Immature natural killer cell (primary cell): ENCODE measurements around the gene ANKRD28. TPM values are rescaled to one million over a fixed set of nuclear protein-coding genes. Genes with fewer than 3 reads are reported as not detected.
"Not testable (repeated sequence)": the region's sequence is repeated elsewhere in the genome, so short reads cannot be mapped to it uniquely, and the experiment has no call there.

Experiments used
- DNase-seq, 3 donors: peaks; one replicate each; pipeline ENCODE4 v3.0.0; 2022; ENCODE audit warnings: mixed read lengths in 1 of 3
- H3K27ac Mint-ChIP-seq, 6 donors: one replicate each; pipeline ENCODE4 v1.8.0; 2020; ENCODE audit warnings: mixed read lengths in 6 of 6, mild to moderate bottlenecking in 5 of 6, inconsistent platforms in 4 of 6, moderate library complexity in 3 of 6
- H3K27me3 Mint-ChIP-seq, 3 donors: one replicate each; pipeline ENCODE4 v1.8.0; 2020 to 2021; ENCODE audit warnings: low read depth in 3 of 3, mild to moderate bottlenecking in 3 of 3, mixed read lengths in 3 of 3, moderate library complexity in 3 of 3, inconsistent platforms in 1 of 3
- H3K36me3 Mint-ChIP-seq, 3 donors: one replicate each; pipeline ENCODE4 v1.8.0; 2020; ENCODE audit warnings: mixed read lengths in 3 of 3, inconsistent platforms in 2 of 3, mild to moderate bottlenecking in 2 of 3
- H3K4me1 Mint-ChIP-seq, 2 donors: one replicate each; pipeline ENCODE4 v1.8.0; 2020; ENCODE audit warnings: inconsistent platforms in 2 of 2, mild to moderate bottlenecking in 2 of 2, mixed read lengths in 2 of 2, moderate library complexity in 1 of 2
- H3K4me3 Mint-ChIP-seq, 5 donors: one replicate each; pipeline ENCODE4 v1.8.0; 2020; ENCODE audit warnings: mild to moderate bottlenecking in 5 of 5, mixed read lengths in 5 of 5, inconsistent platforms in 3 of 5, moderate library complexity in 3 of 5
- H3K9me3 Mint-ChIP-seq, 6 donors: one replicate each; pipeline ENCODE4 v1.8.0; 2020; ENCODE audit warnings: mild to moderate bottlenecking in 6 of 6, mixed read lengths in 6 of 6, inconsistent platforms in 4 of 6, moderate library complexity in 3 of 6
- polyA plus RNA-seq, 3 donors: library from polyadenylated mRNA; unstranded; fragments of 300-500 nt; fragmentation: Illumina TruSeq; gene quantifications; one replicate each; pipeline ENCODE4 v1.2.3, GENCODE V29; 2021

ANKRD28 gene
- polyA plus RNA-seq, 3 donors from 2014 or later: 5.2 to 9.6 (median 5.9) TPM

DNA sequence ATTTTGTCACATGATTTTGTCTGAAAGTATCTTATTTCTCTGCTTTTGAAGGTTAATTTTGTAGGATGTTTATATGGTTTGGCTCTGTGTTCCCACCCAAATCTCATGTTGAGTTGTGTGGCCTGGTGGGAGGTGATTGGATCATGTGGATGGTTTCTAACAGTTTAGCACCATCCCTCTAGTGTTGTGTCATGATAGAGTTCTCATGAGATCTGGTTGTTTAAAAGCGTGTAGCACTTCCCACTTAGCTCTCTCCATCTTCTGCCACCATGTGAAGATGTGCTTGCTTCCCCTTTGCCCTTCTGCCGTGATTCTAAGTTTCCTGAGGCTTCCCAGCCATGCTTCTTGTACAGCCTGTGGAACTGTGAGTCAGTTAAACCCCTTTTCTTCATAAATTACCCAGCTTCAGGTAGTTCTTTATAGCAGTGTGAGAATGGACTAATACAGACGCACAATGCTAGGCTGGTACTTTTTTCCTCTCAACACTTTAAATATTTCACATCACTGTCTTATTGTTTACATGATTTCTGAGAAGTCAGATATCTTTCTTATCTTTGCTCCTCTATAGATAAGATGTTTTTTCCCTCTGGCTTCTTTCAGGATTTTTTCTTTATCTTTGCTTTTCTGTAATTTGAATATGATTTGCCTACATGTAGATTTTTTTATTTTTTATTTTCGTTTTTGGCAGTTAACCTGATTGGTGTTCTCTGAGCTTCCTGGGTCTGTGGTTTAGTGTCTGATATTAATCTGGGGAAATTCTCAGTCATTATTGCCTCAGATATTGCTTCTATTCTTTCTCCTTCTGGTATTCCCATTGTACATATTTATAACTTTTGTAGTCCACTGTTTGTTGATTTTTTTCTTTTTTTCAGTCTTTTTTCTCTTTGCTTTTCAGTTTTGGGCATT lies 174.0 kb downstream of the ANKRD28 start:
- H3K27ac Mint-ChIP-seq: peak overlapping the region; percentile 8 to 86 (median 50)
- peak overlapping the region; percentile 10 to 76 (median 43) for H3K4me3 Mint-ChIP-seq
- peak in 1 of 3 donors; percentile 40 for DNase-seq

DNA sequence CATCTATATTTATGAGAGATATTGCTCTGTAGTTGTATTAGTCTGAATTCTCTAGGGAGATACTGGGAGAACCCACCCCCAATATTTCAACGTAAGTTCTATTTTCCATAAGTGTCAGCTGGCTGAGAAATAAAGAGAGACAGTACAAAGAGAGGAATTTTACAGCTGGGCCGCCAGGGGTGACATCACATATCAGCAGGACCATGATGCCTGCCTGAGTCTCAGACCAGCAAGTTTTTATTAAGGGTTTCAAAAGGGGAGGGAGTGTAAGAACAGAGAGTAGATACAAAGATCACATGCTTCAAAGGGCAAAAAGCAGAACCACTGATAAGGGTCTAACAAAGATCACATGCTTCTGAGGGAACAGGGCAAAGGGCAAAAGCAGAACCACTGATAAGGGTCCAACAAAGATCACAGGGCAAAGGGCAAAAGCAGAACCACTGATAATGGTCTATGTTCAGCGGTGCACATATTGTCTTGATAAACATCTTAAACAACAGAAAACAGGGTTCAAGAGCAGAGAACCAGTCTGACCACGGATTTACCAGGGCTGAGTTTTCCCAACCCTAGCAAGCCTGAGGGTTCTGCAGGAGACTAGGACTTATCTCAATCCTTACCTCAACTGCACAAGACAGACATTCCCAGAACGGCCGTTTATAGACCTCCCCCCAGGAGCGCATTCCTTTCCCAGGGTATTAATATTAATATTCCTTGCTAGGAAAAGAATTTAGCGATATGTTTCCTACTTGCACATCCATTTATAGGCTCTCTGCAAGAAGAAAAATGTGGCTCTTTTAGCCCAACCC lies 177.9 kb downstream of the ANKRD28 start:
- not testable (repeated sequence) for H3K27ac Mint-ChIP-seq, H3K27me3 Mint-ChIP-seq, H3K4me3 Mint-ChIP-seq, DNase-seq
- Mint-ChIP-seq H3K36me3 (peaks cover 25 to 53% (median 46%) of the 10 kb centered on the region in 3 donors), H3K4me1 (peaks cover 16 to 17% of the 10 kb centered on the region in 2 donors), H3K9me3 (peaks cover 17 to 25% (median 19%) of the 10 kb centered on the region in 6 donors)

More for the DNA sequence above, 174.0 kb downstream of the ANKRD28 start:
- peaks cover 17 to 19% of the 10 kb centered on the region in 2 donors for H3K4me1 Mint-ChIP-seq
- peaks cover 2 to 5% (median 5%) of the 10 kb centered on the region in 3 donors for H3K27me3 Mint-ChIP-seq
- H3K9me3 Mint-ChIP-seq: peaks cover 17 to 25% (median 19%) of the 10 kb centered on the region in 6 donors
- H3K36me3 Mint-ChIP-seq: peaks cover 25 to 47% (median 45%) of the 10 kb centered on the region in 3 donors

Other genes starting within 250 kb of the ANKRD28 start
- gene HACL1, start 196.4 kb downstream of the ANKRD28 start, polyA plus RNA-seq: 10 to 100 TPM; 29.9 to 38.9 (median 32.3) TPM
- 10 to 100 TPM; 25.0 to 32.7 (median 32.3) TPM for gene BTD, start 196.2 kb downstream of the ANKRD28 start, polyA plus RNA-seq